ENCODE results near the gene TBX20. TPM values are rescaled to one million over a fixed set of nuclear protein-coding genes. Genes with fewer than 3 reads are reported as not detected.

The TBX20 gene
- total RNA-seq, 1 experiment from 2014 or later = not detected

DNA sequence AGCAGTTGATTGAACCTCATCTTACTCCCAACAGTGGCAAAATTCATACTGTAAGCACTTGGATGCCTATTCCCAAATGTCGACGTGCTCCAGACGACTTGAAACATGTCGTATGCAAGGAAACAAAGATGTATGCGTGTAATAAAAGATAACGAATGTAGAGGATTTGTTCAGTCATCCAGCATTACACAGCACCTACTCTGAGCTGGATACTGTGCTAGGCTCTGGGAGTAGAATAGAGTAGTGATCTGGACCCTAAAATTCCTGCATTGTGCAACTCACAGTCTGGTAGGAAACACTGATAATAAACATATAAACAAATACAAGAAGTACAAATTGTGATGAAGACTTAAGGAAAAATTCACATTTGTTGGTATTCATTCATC is 5.6 kb upstream of the TBX20 start:
- H2AK5ac ChIP-seq (ENCODE audit: insufficient read length, low read length) = no peak overlapping the region
- H2BK15ac ChIP-seq (ENCODE audit: low read depth, low read length) = no peak overlapping the region
- no peak overlapping the region for H2BK120ac ChIP-seq (ENCODE audit: low read depth, low read length, poor library complexity, severe bottlenecking)
- H2BK12ac ChIP-seq (ENCODE audit: insufficient read length, low read depth, low read length) = no peak overlapping the region
- H4K91ac ChIP-seq (ENCODE audit: insufficient read length, low read depth, low read length) = no peak overlapping the region
- no peak overlapping the region for H3K23ac ChIP-seq (ENCODE audit: insufficient read length, low read depth, low read length)
- H3K23me2 ChIP-seq (ENCODE audit: insufficient read length, low read depth, low read length, poor library complexity, severe bottlenecking) = peaks cover 22% of the 10 kb centered on the region
- H3K4me1 ChIP-seq (ENCODE audit: insufficient read depth, low read length) = peaks cover 9% of the 10 kb centered on the region
- Mint-ChIP-seq H3K36me3 (ENCODE audit: insufficient read depth in 1 of 3, low read depth in 3 of 3) (no peaks in the 10 kb centered on the region), H3K9me3 (no peaks in the 10 kb centered on the region; a peak in 1 of 5 replicates), H3K27me3 (ENCODE audit: low read depth) (peaks cover 100% of the 10 kb centered on the region), H3K27ac (no peak overlapping the region), H3K4me3 (peak overlapping the region in 1 of 2 experiments; percentile 84; a peak in 1 of 5 replicates), H3K4me1 (peaks cover 42 to 59% of the 10 kb centered on the region in 2 experiments)
- TF ChIP-seq, protein P1, sequence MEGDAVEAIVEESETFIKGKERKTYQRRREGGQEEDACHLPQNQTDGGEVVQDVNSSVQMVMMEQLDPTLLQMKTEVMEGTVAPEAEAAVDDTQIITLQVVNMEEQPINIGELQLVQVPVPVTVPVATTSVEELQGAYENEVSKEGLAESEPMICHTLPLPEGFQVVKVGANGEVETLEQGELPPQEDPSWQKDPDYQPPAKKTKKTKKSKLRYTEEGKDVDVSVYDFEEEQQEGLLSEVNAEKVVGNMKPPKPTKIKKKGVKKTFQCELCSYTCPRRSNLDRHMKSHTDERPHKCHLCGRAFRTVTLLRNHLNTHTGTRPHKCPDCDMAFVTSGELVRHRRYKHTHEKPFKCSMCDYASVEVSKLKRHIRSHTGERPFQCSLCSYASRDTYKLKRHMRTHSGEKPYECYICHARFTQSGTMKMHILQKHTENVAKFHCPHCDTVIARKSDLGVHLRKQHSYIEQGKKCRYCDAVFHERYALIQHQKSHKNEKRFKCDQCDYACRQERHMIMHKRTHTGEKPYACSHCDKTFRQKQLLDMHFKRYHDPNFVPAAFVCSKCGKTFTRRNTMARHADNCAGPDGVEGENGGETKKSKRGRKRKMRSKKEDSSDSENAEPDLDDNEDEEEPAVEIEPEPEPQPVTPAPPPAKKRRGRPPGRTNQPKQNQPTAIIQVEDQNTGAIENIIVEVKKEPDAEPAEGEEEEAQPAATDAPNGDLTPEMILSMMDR (conservative IDR thresholded peaks at IDR 0.05) = no peak
- H3K18ac ChIP-seq (ENCODE audit: insufficient read length, low read depth, low read length) = no peak overlapping the region
- H3K4me2 ChIP-seq (ENCODE audit: insufficient read depth, insufficient read length, low read length) = peak overlapping the region; percentile 81
- H3K56ac ChIP-seq (ENCODE audit: insufficient read length, low read depth, low read length) = no peak overlapping the region
- no peak overlapping the region for H2AFZ ChIP-seq (ENCODE audit: low read length)
- no peaks in the 10 kb centered on the region for H3K79me1 ChIP-seq (ENCODE audit: insufficient read depth, low read depth, low read length, poor library complexity, severe bottlenecking)
- no peaks in the 10 kb centered on the region for H3K9me3 ChIP-seq (ENCODE audit: control insufficient read depth, low read depth, low read length)
- H3K14ac ChIP-seq (ENCODE audit: insufficient read depth, low read length) = no peak overlapping the region
- no peak overlapping the region for H4K8ac ChIP-seq (replicated peaks; ENCODE audit: insufficient read length, low read depth, low read length)
- no peak overlapping the region for H3K4ac ChIP-seq (ENCODE audit: low read depth, low read length)
- no peak overlapping the region for H3K27ac ChIP-seq (ENCODE audit: insufficient read length, low read depth, low read length)
- H3K27me3 ChIP-seq (ENCODE audit: insufficient read depth, low read length) = peaks cover 85% of the 10 kb centered on the region
- no peak for DNase-seq
- no peak overlapping the region for H4K5ac ChIP-seq (ENCODE audit: insufficient read length, low read depth, low read length)
- WGBS (ENCODE audit: extremely low coverage, insufficient read length, low lambda C conversion rate) = no CpG with 5 or more reads among the region's 6 CpGs
- H2BK20ac ChIP-seq (ENCODE audit: low read depth, low read length, poor library complexity, severe bottlenecking) = no peak overlapping the region
- H3K79me2 ChIP-seq (ENCODE audit: insufficient read depth, low read length) = no peaks in the 10 kb centered on the region
- no peak overlapping the region for H3T11ph ChIP-seq (ENCODE audit: low read length)
- no peak overlapping the region for H3K9ac ChIP-seq (ENCODE audit: extremely low read depth, insufficient read length, low read length)
- no peaks in the 10 kb centered on the region for H4K20me1 ChIP-seq (ENCODE audit: control insufficient read depth, insufficient read depth, insufficient read length)
- H2BK5ac ChIP-seq (ENCODE audit: insufficient read length, low read length) = no peak overlapping the region
